Naive thymus-derived CD4-positive, alpha-beta T cell (primary cell): ENCODE measurements around the gene TAF3. TPM values are rescaled to one million over a fixed set of nuclear protein-coding genes. Genes with fewer than 3 reads are reported as not detected.

Source experiments
- ATAC-seq: fragments of 150-1000 bp; cut with Tn5 transposase; 2 replicates; pipeline ENCODE4 v1.10.0; 2021; ENCODE audit warnings: mild to moderate bottlenecking, moderate library complexity
- CTCF ChIA-PET: fragments of 350-600 bp; sonication (Branson Sonifier 250); formaldehyde crosslinking; loops from one replicate; lab custom pipeline; 2021; ENCODE audit warnings: antibody characterized with exemption; lab: Charles Lee
- POLR2A ChIA-PET: fragments of 350-600 bp; sonication (Branson Sonifier 250); formaldehyde crosslinking; loops from one replicate; lab custom pipeline; 2021; ENCODE audit warnings: antibody characterized with exemption, inconsistent platforms; lab: Charles Lee
- DNase-seq, 9 donors: peaks; one replicate each; pipeline versions ENCODE4 v3.0.0 to v3.0.0-alpha.2; 2020 to 2022; ENCODE audit warnings: mixed read lengths in 1 of 9
- H3K27ac ChIP-seq: one replicate; pipeline ENCODE4 v1.7.0; 2013; ENCODE audit warnings: mild to moderate bottlenecking, low read depth, low read length, moderate library complexity
- H3K27me3 ChIP-seq, 2 donors: one replicate each; pipeline ENCODE4 v1.7.0; 2013; ENCODE audit warnings: low read length in 2 of 2, mild to moderate bottlenecking in 2 of 2, moderate library complexity in 2 of 2; ENCODE audit not compliant: control insufficient read depth in 2 of 2, insufficient read depth in 2 of 2
- H3K36me3 ChIP-seq, 3 experiments: 1 replicate in 2 of 3; 2 replicates in 1 of 3; pipeline ENCODE4 v1.7.0; 2013; ENCODE audit warnings: low read length in 3 of 3, mild to moderate bottlenecking in 3 of 3, moderate library complexity in 1 of 3; ENCODE audit not compliant: insufficient read depth in 3 of 3, control insufficient read depth in 2 of 3
- H3K4me1 ChIP-seq, 2 donors: one replicate each; pipeline ENCODE4 v1.7.0; 2013; ENCODE audit warnings: low read length in 2 of 2, mild to moderate bottlenecking in 2 of 2, moderate library complexity in 1 of 2; ENCODE audit not compliant: control insufficient read depth in 2 of 2, insufficient read depth in 2 of 2
- H3K4me3 ChIP-seq: 2 replicates; pipeline ENCODE4 v1.7.0; 2013; ENCODE audit warnings: mild to moderate bottlenecking, low read length
- H3K9me3 ChIP-seq, 3 experiments: 1 replicate in 2 of 3; 2 replicates in 1 of 3; pipeline ENCODE4 v1.7.0; 2013; ENCODE audit warnings: low read length in 3 of 3; ENCODE audit not compliant: control insufficient read depth in 2 of 3
- H3K27ac Mint-ChIP-seq, 9 donors: one replicate each; pipeline ENCODE4 v1.8.0; 2020 to 2022; ENCODE audit warnings: mixed read lengths in 9 of 9, mild to moderate bottlenecking in 8 of 9, moderate library complexity in 5 of 9, inconsistent platforms in 2 of 9
- H3K27me3 Mint-ChIP-seq, 5 donors: one replicate each; pipeline ENCODE4 v1.8.0; 2021 to 2022; ENCODE audit warnings: mixed read lengths in 5 of 5, mild to moderate bottlenecking in 1 of 5
- H3K36me3 Mint-ChIP-seq, 5 donors: one replicate each; pipeline ENCODE4 v1.8.0; 2020 to 2022; ENCODE audit warnings: mixed read lengths in 5 of 5, mild to moderate bottlenecking in 3 of 5, inconsistent platforms in 1 of 5
- H3K4me1 Mint-ChIP-seq, 7 donors: one replicate each; pipeline ENCODE4 v1.8.0; 2020 to 2022; ENCODE audit warnings: mixed read lengths in 7 of 7, mild to moderate bottlenecking in 3 of 7, inconsistent platforms in 1 of 7
- H3K4me3 Mint-ChIP-seq, 10 donors: one replicate each; pipeline ENCODE4 v1.8.0; 2020 to 2022; ENCODE audit warnings: mild to moderate bottlenecking in 10 of 10, mixed read lengths in 10 of 10, moderate library complexity in 6 of 10, inconsistent platforms in 2 of 10
- H3K9me3 Mint-ChIP-seq, 11 donors: one replicate each; pipeline ENCODE4 v1.8.0; 2020 to 2022; ENCODE audit warnings: mixed read lengths in 11 of 11, mild to moderate bottlenecking in 4 of 11, inconsistent platforms in 1 of 11, moderate library complexity in 1 of 11
- intact Hi-C, 2 donors: fragments of 100-400 bp; cut with micrococcal nuclease; formaldehyde crosslinking; loops; one replicate each; pipeline ENCODE4 v1.15.1; 2023
- polyA plus RNA-seq, 2 donors: library from polyadenylated mRNA; unstranded; fragments of 300-500 nt; fragmentation: Illumina TruSeq; gene quantifications; one replicate each; pipeline ENCODE4 v1.2.3, GENCODE V29; 2021
- total RNA-seq, 6 experiments: library from RNA in 5 of 6; stranded (reverse) in 5 of 6; gene quantifications; 1 replicate in 5 of 6; 2 replicates in 1 of 6; pipeline ENCODE4 v1.2.3 and lab custom pipeline; 2021 to 2026

TAF3 gene
- total and polyA plus RNA-seq, 7 experiments from 2014 or later = 12.2 to 23.9 (median 18.8) TPM

DNA sequence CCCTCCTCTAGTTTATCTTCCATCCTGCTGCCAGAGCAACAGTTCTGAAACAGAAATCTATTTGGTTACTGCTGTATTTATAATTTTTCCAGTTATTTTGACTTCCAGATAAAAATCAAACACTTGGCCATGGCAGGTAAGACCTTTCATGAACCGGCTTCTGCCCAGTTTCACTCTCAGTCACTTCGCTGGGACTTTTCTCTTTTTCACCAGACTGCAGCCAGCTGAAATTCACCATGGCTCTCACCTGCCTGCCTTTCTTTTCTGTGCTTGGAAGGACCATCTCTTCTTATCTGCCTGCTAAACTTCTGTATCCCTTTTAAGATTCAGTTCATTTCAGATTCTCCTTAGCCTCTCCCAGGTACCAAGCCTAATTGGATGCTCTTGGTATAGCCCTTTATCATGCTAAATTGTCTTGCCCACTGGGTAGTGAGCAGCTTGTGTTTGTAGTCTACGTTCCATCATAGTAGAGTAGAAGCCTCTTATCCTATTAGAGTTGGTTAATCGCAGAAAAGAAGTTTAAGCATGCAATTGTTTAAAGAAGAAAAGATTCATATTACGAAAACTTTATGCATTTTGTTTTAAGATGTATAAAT lies 71.7 kb downstream of the TAF3 start:
- Mint-ChIP-seq H3K9me3 (no peaks in the 10 kb centered on the region), H3K27ac (peak overlapping the region in 3 of 9 donors; percentile 12 to 68 (median 20)), H3K36me3 (peaks cover 0 to 15% (median 4%) of the 10 kb centered on the region in 5 donors), H3K4me3 (no peak overlapping the region), H3K4me1 (peaks cover 11 to 73% (median 59%) of the 10 kb centered on the region in 7 donors), H3K27me3 (no peaks in the 10 kb centered on the region)
- Histone ChIP-seq H3K27ac (no peak overlapping the region), H3K27me3 (no peaks in the 10 kb centered on the region), H3K4me1 (no peaks in the 10 kb centered on the region), H3K9me3 (no peaks in the 10 kb centered on the region), H3K36me3 (no peaks in the 10 kb centered on the region), H3K4me3 (no peak overlapping the region)
- DNase-seq (no peak), ATAC-seq (no peak)
- ChIA-PET CTCF (no interaction called here), POLR2A (interaction anchor here (0.7 kb wide), 1 partner anchor 43 kb away, joined by 3 read pairs; no protein-coding TSS in a partner anchor)
- intact Hi-C loops = no loop called here

GRCh38 chr10:7890781-7891180 lies 72.5 kb downstream of the TAF3 start:
- intact Hi-C loops = no loop called here
- H3K27ac Mint-ChIP-seq = peak overlapping the region in 1 of 9 donors; percentile 70
- no peak for ATAC-seq
- Histone ChIP-seq H3K27ac (no peak overlapping the region), H3K9me3 (no peaks in the 10 kb centered on the region), H3K4me3 (no peak overlapping the region), H3K27me3 (no peaks in the 10 kb centered on the region), H3K4me1 (no peaks in the 10 kb centered on the region), H3K36me3 (no peaks in the 10 kb centered on the region)
- H3K27me3 Mint-ChIP-seq = no peaks in the 10 kb centered on the region
- peaks cover 11 to 71% (median 55%) of the 10 kb centered on the region in 7 donors for H3K4me1 Mint-ChIP-seq
- ChIA-PET POLR2A (interaction anchor here (0.7 kb wide), 1 partner anchor 42 kb away, joined by 3 read pairs; no protein-coding TSS in a partner anchor), CTCF (interaction anchor here (0.5 kb wide), 1 partner anchor 24 kb away, joined by 4 read pairs; no protein-coding TSS in a partner anchor)
- DNase-seq = no peak
- no peaks in the 10 kb centered on the region for H3K9me3 Mint-ChIP-seq
- H3K4me3 Mint-ChIP-seq = no peak overlapping the region
- H3K36me3 Mint-ChIP-seq = peaks cover 0 to 21% (median 10%) of the 10 kb centered on the region in 5 donors

GRCh38 chr10:7891634-7892033 lies 73.3 kb downstream of the TAF3 start:
- DNase-seq (no peak), ATAC-seq (no peak)
- no peak overlapping the region for H3K4me3 Mint-ChIP-seq
- Histone ChIP-seq H3K9me3 (no peaks in the 10 kb centered on the region), H3K27ac (no peak overlapping the region), H3K4me1 (no peaks in the 10 kb centered on the region), H3K4me3 (no peak overlapping the region), H3K27me3 (no peaks in the 10 kb centered on the region), H3K36me3 (peaks cover 0 to 4% (median 0%) of the 10 kb centered on the region in 3 experiments)
- H3K9me3 Mint-ChIP-seq = no peaks in the 10 kb centered on the region
- peaks cover 2 to 28% (median 12%) of the 10 kb centered on the region in 5 donors for H3K36me3 Mint-ChIP-seq
- ChIA-PET POLR2A (no interaction called here), CTCF (no interaction called here)
- no peaks in the 10 kb centered on the region for H3K27me3 Mint-ChIP-seq
- H3K4me1 Mint-ChIP-seq = peaks cover 11 to 65% (median 55%) of the 10 kb centered on the region in 7 donors
- intact Hi-C loops = no loop called here
- H3K27ac Mint-ChIP-seq = peak overlapping the region in 1 of 9 donors; percentile 7

- Mint-ChIP-seq H3K4me1 (peaks cover 11 to 68% (median 54%) of the 10 kb centered on the region in 7 donors), H3K4me3 (no peak overlapping the region), H3K27ac (no peak overlapping the region), H3K9me3 (no peaks in the 10 kb centered on the region), H3K27me3 (no peaks in the 10 kb centered on the region), H3K36me3 (peaks cover 2 to 33% (median 17%) of the 10 kb centered on the region in 5 donors)
- Histone ChIP-seq H3K4me3 (no peak overlapping the region), H3K9me3 (no peaks in the 10 kb centered on the region), H3K27me3 (no peaks in the 10 kb centered on the region), H3K36me3 (peaks cover 0 to 9% (median 0%) of the 10 kb centered on the region in 3 experiments), H3K27ac (no peak overlapping the region), H3K4me1 (no peaks in the 10 kb centered on the region)
- DNase-seq (no peak), ATAC-seq (no peak)
- ChIA-PET CTCF (no interaction called here), POLR2A (no interaction called here)
- intact Hi-C loops = no loop called here
These were observed 73.8 kb downstream of the TAF3 start for GRCh38 chr10:7892146-7892545.

- peaks cover 12 to 60% (median 39%) of the 10 kb centered on the region in 7 donors for H3K4me1 Mint-ChIP-seq
- H3K27ac Mint-ChIP-seq = no peak overlapping the region
These were observed 77.4 kb downstream of the TAF3 start for GRCh38 chr10:7895699-7896090.

DNA sequence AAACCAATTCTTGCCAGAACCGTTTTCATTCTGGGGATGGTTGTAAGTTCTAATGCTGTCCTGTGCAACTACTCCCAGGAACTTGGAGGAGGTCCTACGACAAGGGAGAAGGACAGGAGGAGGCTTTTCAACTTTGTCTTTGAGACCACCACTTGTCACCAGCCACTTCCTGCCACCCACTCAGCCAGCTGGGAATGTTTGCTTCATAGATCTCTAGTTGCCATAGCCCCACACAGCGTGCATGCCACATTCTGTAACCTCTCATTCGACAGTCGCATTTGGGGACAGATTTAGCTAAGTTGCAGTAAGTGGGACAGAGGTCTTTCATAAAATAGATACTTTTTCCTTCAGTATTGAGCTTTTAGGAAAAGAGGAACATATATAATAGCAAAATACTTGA lies 78.0 kb downstream of the TAF3 start:
- intact Hi-C loops = no loop called here
- Mint-ChIP-seq H3K27ac (no peak overlapping the region), H3K9me3 (no peaks in the 10 kb centered on the region), H3K4me3 (no peak overlapping the region), H3K4me1 (peaks cover 11 to 57% (median 37%) of the 10 kb centered on the region in 7 donors), H3K36me3 (peaks cover 9 to 51% (median 39%) of the 10 kb centered on the region in 5 donors), H3K27me3 (no peaks in the 10 kb centered on the region)
- H3K27me3 ChIP-seq = no peaks in the 10 kb centered on the region
- no peak overlapping the region for H3K27ac ChIP-seq
- ChIA-PET POLR2A (no interaction called here), CTCF (no interaction called here)
- H3K4me1 ChIP-seq = no peaks in the 10 kb centered on the region
- ATAC-seq = no peak
- H3K9me3 ChIP-seq = no peaks in the 10 kb centered on the region
- peaks cover 0 to 12% (median 0%) of the 10 kb centered on the region in 3 experiments for H3K36me3 ChIP-seq
- H3K4me3 ChIP-seq = no peak overlapping the region
- DNase-seq = no peak

More at GRCh38 chr10:7895699-7896090, 77.4 kb downstream of the TAF3 start:
- Mint-ChIP-seq H3K36me3 (peaks cover 9 to 51% (median 39%) of the 10 kb centered on the region in 5 donors), H3K4me3 (no peak overlapping the region), H3K27me3 (no peaks in the 10 kb centered on the region), H3K9me3 (no peaks in the 10 kb centered on the region)
- no peak overlapping the region for H3K4me3 ChIP-seq
- no peak overlapping the region for H3K27ac ChIP-seq
- ChIA-PET POLR2A (no interaction called here), CTCF (no interaction called here)
- H3K36me3 ChIP-seq = peaks cover 0 to 12% (median 0%) of the 10 kb centered on the region in 3 experiments
- intact Hi-C loops = no loop called here
- H3K27me3 ChIP-seq = no peaks in the 10 kb centered on the region
- no peaks in the 10 kb centered on the region for H3K9me3 ChIP-seq
- DNase-seq (no peak), ATAC-seq (no peak)
- H3K4me1 ChIP-seq = no peaks in the 10 kb centered on the region

DNA sequence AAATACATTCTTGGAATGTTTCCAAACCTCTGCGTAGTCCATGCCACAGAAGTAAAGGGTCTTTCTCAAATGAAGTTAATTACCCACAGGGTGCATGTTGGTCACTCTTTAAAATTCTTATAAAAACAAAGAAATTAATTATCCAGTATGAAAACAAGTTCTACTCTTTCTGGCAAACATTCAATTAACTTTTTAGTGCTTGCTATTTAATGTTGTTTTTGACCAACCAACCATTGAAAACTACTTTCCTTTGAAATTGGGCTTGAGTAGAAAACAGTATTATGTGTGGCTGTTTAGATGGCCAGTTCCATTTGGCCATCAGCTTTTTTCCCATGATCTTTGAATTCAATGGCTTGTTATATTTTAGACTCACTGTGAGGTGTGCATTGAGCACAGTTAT lies 83.0 kb downstream of the TAF3 start:
- intact Hi-C loops = no loop called here
- Mint-ChIP-seq H3K9me3 (no peaks in the 10 kb centered on the region), H3K4me1 (peaks cover 11 to 57% (median 43%) of the 10 kb centered on the region in 7 donors), H3K27ac (no peak overlapping the region), H3K27me3 (no peaks in the 10 kb centered on the region), H3K36me3 (peaks cover 8 to 50% (median 40%) of the 10 kb centered on the region in 5 donors), H3K4me3 (no peak overlapping the region)
- ChIA-PET POLR2A (no interaction called here), CTCF (no interaction called here)
- no peaks in the 10 kb centered on the region for H3K4me1 ChIP-seq
- no peaks in the 10 kb centered on the region for H3K27me3 ChIP-seq
- ATAC-seq (no peak), DNase-seq (no peak)
- no peak overlapping the region for H3K27ac ChIP-seq
- H3K36me3 ChIP-seq = peaks cover 0 to 12% (median 0%) of the 10 kb centered on the region in 3 experiments
- no peak overlapping the region for H3K4me3 ChIP-seq
- no peaks in the 10 kb centered on the region for H3K9me3 ChIP-seq
